ENCODE data around the gene ACAA2.

The ACAA2 gene

GRCh38 chr18:49764032-49764431 is 49.3 kb downstream of the ACAA2 start:
- no peak for DNase-seq

- DNase-seq, result no peak
Observed at GRCh38 chr18:49763590-49763989, 49.7 kb downstream of the ACAA2 start.

GRCh38 chr18:49762191-49763077 is 50.9 kb downstream of the ACAA2 start:
- no peak for DNase-seq

DNA sequence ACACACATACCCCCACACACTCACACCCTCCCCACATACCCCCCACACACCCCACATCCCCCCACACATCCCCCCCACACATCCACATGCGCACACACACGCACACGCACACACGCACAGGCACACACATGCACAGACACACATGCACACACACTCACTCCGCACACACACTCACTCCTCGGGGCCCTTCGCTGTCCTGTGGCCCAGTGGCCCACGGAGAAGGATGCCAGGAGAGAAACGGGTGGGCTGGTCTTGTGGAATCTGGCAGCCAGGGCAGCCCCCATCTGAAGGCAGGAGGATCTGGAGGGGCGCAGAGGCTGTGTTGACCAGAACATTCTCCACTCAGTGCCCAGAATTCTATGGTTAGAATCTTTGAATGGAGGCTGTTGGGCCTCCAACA is 51.6 kb downstream of the ACAA2 start:
- DNase-seq, result no peak

DNA sequence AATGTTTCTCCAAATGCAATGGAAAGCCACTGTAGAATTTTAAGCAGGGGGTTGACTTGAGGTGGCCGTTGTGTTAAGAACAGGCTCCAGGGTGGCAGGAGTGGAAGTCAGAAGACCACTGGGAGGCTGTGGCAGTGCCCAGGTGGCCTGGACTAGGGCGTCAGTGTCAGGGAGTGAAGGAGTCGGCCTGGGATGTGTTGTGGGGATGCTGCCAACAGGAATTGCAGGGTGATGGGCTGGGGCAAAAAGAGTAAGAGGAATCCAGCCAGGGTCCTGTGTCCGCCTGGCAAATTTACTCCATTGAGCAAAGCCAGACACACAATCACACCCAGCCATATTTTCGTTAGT is 55.1 kb downstream of the ACAA2 start:
- DNase-seq, result no peak

GRCh38 chr18:49757513-49758262 is 55.6 kb downstream of the ACAA2 start:
- no peak for DNase-seq

GRCh38 chr18:49756671-49757362 is 56.5 kb downstream of the ACAA2 start:
- DNase-seq, result no peak

DNA sequence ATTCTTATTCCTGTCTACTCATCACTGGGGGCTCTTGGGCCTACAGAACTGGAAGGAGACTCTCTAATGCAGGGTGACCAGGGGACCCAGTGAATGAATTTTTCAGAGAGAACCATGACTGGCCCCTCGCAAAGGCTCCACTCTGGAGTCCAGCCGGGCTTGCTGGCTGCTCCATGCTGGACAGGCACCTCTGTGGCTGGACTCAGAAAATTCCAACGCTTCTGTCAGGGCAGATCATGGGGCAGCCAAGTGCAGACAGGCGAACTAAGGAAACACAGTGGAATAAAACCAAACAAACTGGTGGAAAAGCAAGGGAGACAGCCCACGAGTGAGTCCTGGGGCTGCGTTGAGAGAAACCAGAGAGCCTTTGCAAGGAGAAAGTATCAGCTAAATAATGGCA is 57.2 kb downstream of the ACAA2 start:
- no peak for DNase-seq

- no peak for DNase-seq
Observed at GRCh38 chr18:49755489-49755888, 57.8 kb downstream of the ACAA2 start.

DNA sequence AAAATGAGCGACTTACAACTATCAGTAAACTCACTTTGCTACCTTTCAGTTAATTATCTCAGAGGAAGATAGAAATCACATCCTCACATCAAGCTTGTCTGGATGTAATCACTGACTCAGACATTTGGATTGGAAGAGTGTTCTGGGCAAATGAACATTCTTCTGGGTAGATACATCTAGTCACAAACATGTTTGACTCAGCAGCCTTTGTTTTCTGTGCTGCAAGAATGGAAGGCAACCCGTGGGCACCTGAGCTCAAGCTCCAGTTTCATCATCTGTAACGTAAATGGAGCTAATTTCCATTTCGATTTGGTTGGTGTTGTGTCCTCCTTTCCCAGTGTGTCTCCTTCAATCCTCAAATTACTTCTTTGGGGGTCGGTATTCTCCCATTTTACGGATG is 58.5 kb downstream of the ACAA2 start:
- DNase-seq, result no peak

DNA sequence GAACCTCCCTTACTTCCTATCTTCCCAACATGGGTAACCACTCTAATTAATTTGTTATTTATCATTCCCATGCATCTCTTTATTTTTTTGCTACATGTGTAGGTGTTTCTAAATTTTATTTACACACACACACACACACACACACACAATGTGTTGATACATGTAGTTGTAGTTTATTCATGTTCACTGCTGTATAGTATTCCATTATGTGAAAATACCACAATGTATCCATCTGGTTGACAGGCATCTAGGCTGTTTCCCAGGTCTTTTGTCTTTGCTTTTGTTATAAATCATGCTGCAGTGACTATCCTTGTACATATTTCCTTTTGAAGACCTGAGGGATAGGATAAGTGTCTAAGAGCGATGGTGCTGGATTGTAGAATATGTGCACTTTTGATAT is 59.7 kb downstream of the ACAA2 start:
- no peak for DNase-seq

DNA sequence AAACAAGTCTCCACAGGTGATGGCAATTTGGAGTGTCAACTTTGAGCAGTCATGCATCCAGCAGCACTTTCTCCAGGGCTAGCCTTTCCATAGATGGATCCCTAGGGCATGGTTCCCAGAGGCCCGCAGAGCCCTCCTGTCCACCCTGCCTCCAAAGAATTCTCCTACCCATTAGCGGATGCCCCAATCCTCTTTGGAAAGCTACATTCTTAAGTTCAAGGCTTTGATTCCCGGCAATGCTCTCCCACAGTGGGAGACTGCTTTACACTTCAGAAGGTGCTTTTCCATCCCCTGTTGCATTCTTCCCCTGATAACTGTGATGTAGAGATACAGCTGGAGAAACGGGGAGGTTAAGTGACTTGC is 61.3 kb downstream of the ACAA2 start:
- no peak for DNase-seq

- peak; percentile 11 for DNase-seq
Observed at GRCh38 chr18:49751427-49752094, 61.8 kb downstream of the ACAA2 start.

DNA sequence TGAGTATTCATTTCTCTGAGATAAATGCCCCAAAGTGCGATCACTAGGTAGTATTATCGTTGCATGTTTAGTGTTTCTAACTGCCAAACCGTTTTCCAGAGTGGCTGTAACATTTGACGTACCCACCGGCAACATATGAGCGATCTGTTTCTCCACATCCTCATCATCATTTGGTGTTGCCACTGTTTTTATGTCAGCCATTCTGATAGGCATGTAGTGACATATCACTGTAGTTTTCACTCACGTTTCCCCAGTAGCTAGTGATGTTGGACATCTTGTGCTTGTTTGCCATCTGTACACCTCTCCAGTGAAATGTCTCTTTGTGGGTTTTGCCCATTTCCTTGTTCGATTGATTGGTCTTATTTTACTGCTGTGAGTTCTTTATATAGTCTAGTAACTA is 63.8 kb downstream of the ACAA2 start:
- no peak for DNase-seq

- DNase-seq, result no peak
Observed at GRCh38 chr18:49747876-49748275, 65.5 kb downstream of the ACAA2 start.

DNA sequence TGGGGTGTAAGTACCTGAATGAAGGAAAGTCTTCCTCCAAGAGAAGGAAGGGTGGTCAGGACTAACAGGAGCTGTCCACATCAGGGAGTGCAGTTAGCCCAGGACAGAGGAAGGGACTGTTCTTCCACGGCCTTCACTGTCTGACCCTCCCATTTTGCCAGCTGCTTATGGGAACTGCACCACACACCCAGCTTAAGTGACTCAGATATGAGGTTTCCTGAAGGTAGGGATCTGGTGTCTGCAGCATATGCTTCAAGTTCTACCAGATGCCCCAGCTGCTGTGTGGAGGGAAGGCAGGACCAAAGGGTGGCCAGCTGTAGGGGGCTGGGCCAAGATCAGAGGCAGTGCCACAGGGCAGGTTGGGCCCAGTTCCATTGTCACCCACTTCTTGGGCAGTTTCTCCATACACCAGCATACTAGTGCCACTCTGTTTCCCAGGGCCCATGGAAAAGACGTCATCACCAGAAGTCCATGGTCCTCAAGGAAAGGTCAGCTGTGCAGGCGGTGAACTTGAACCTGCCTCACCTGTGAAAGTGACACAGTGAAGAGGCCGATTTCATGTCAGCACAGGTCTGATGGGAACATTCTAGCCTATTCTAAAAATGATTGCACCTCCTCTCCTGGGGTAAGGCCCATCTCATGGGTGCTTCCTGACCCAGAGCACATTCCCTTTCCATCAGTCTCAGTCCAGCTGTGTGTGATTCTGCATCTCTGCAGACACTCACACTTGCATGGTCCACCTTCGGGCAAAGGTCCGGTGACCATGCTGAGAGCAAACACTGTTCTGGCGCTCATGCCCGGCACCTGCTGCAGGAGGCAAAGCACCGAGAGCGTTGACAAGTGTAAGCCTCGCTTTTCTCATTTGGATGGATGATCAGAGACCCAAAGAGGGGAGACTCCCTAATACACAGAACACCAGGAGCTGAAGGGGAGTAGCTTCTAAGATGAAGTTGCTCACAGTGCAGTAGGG is 68.0 kb downstream of the ACAA2 start:
- DNase-seq, result no peak

DNA sequence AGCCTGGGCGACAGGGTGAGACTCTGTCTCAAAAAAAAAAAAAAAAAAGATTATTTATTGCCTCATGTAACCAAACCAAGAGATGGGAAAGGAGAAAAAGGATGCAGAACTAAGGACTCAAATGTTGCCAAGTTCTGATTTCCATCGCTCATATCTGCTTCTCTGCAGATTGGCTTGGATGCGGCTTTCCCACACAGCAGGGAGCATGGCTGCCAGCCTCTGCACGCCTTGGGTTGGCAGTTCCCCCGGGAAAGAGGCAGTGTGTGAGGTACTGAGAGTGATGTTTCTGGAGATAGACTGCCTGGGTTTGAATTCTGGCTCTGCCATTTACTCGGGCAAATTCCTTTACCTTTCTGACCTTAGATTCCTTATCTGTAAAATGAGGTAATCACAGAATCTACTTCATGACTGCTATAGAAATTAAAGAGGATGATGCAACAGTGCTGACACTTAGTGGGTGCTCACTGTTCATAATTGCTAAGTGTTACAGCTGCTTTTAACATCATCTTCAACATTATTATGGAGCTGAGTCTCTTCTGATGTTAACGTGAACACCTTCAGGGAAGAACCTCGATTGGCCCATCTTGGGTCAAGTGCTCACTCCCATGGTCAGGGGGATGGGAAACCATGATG is 68.8 kb downstream of the ACAA2 start:
- no peak for DNase-seq

- DNase-seq, result no peak
Observed at GRCh38 chr18:49743117-49743567, 70.2 kb downstream of the ACAA2 start.

- DNase-seq, result no peak
Observed at GRCh38 chr18:49742316-49743116, 70.8 kb downstream of the ACAA2 start.

GRCh38 chr18:49739275-49739674 is 74.1 kb downstream of the ACAA2 start:
- no peak for DNase-seq

- no peak for DNase-seq
Observed at GRCh38 chr18:49738721-49739120, 74.6 kb downstream of the ACAA2 start.
